ENCODE data around the gene PIR.

- TF ChIP-seq SIN3A (IDR thresholded peaks at IDR 0.05; ENCODE audit: borderline replicate concordance, insufficient read depth, low read length): no peak
- TF ChIP-seq POLR2AphosphoS5 (IDR thresholded peaks at IDR 0.05; ENCODE audit: low read depth, low read length): no peak
Measured at GRCh38 chrX:15512401-15512965, 19.4 kb upstream of the PIR start.

Measured in PFSK-1 (cell line).